ENCODE results near the gene MTSS2. TPM values are rescaled to one million over a fixed set of nuclear protein-coding genes. Genes with fewer than 3 reads are reported as not detected.
A peak's percentile ranks its signal among the peaks of the same experiment; 100 is the strongest.

MTSS2 gene
- total RNA-seq, 1 donor from 2014 or later = 83.9 TPM

DNA sequence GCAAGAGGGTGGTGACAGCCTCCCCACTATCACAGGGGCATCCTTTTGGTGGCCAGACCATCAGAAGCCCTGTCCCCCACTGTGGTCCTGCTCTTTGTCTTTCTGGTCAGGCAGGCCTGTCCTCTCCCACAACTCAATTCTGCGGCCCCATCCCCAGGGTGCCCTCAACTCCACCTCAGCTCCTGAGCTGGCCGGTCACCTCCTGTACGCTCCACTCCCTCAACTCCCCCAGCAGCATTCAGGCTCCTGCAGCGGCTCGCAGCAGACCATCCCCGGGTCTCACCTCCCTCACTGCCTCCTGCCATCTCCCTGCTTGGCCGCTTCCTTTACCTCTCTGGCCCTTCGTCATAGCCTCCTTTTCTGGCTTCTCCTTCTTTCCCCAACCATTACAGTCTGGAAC lies 43.4 kb upstream of the MTSS2 start:
- H3K4me3 ChIP-seq = no peak overlapping the region
- DNase-seq = no peak
- no peak overlapping the region for H3K27ac ChIP-seq (replicated peaks)
- TF ChIP-seq, protein P1, sequence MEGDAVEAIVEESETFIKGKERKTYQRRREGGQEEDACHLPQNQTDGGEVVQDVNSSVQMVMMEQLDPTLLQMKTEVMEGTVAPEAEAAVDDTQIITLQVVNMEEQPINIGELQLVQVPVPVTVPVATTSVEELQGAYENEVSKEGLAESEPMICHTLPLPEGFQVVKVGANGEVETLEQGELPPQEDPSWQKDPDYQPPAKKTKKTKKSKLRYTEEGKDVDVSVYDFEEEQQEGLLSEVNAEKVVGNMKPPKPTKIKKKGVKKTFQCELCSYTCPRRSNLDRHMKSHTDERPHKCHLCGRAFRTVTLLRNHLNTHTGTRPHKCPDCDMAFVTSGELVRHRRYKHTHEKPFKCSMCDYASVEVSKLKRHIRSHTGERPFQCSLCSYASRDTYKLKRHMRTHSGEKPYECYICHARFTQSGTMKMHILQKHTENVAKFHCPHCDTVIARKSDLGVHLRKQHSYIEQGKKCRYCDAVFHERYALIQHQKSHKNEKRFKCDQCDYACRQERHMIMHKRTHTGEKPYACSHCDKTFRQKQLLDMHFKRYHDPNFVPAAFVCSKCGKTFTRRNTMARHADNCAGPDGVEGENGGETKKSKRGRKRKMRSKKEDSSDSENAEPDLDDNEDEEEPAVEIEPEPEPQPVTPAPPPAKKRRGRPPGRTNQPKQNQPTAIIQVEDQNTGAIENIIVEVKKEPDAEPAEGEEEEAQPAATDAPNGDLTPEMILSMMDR (IDR thresholded peaks at IDR 0.05; ENCODE audit: borderline replicate concordance) = no peak
- H3K4me1 ChIP-seq = peaks cover 71% of the 10 kb centered on the region
- no peaks in the 10 kb centered on the region for H3K9me3 ChIP-seq (replicated peaks)
- H3K27me3 ChIP-seq (ENCODE audit: low read depth) = no peaks in the 10 kb centered on the region
- H3K36me3 ChIP-seq = no peaks in the 10 kb centered on the region
- intact Hi-C loops (cut with micrococcal nuclease) = no loop called here

DNA sequence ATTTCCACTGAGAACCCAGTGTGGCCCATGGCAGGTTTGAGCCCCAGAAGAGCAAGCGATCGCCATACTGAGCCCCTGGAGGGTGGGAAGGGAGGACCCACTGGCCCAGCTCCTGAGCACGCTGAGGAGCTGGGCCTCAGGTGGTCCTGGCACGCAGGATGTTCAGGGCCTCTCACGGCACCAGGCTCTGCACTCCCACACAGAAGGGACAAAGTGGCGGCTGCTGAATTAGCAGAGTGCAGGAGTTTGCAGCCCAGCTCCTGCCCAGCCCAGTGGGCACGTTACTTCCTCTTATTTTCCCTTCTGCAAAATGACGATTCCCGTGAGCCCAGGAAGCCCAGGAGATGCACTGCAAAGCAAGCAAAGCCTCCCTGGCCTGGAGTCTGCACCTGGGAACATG lies 42.3 kb upstream of the MTSS2 start:
- no peaks in the 10 kb centered on the region for H3K9me3 ChIP-seq (replicated peaks)
- DNase-seq = no peak
- TF ChIP-seq, protein P1 (IDR thresholded peaks at IDR 0.05; ENCODE audit: borderline replicate concordance) = no peak
- intact Hi-C loops (cut with micrococcal nuclease) = no loop called here
- no peak overlapping the region for H3K4me3 ChIP-seq
- peaks cover 75% of the 10 kb centered on the region for H3K4me1 ChIP-seq
- peak overlapping the region; percentile 95 for H3K27ac ChIP-seq (replicated peaks)
- H3K36me3 ChIP-seq = no peaks in the 10 kb centered on the region
- H3K27me3 ChIP-seq (ENCODE audit: low read depth) = no peaks in the 10 kb centered on the region

DNA sequence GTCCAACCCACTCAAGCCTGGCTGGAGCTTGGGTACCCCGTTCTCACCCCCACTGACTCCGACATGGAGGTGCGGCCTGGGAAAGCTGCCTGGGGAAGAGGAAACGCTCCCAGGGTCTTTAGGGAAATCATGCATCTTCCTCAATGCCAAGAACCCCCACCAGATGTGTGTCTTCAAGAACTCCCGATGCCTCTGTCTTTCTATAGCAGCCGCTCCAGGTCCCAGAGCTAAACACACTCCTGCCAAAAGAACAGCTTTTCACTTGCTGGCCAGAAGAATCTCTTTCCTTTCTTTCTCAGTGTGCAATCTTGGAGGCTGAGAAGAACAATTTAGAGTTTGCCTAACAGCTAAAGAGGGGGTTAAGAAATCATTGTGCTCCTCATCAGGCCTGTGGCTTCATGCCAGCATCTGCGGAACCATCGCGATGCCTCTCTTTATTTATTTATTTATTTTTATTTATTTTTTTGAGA lies 41.1 kb upstream of the MTSS2 start:
- no peaks in the 10 kb centered on the region for H3K27me3 ChIP-seq (ENCODE audit: low read depth)
- H3K27ac ChIP-seq (replicated peaks) = peak overlapping the region; percentile 95
- H3K9me3 ChIP-seq (replicated peaks) = no peaks in the 10 kb centered on the region
- peaks cover 66% of the 10 kb centered on the region for H3K4me1 ChIP-seq
- intact Hi-C loops (cut with micrococcal nuclease) = no loop called here
- TF ChIP-seq, protein P1 (IDR thresholded peaks at IDR 0.05; ENCODE audit: borderline replicate concordance) = no peak
- DNase-seq = peak; percentile 73
- H3K4me3 ChIP-seq = no peak overlapping the region
- H3K36me3 ChIP-seq = no peaks in the 10 kb centered on the region

- peak; percentile 79 for DNase-seq
- peak overlapping the region; percentile 5 for H3K4me3 ChIP-seq
These were observed 40.3 kb upstream of the MTSS2 start for GRCh38 chr16:70725912-70726828.

DNA sequence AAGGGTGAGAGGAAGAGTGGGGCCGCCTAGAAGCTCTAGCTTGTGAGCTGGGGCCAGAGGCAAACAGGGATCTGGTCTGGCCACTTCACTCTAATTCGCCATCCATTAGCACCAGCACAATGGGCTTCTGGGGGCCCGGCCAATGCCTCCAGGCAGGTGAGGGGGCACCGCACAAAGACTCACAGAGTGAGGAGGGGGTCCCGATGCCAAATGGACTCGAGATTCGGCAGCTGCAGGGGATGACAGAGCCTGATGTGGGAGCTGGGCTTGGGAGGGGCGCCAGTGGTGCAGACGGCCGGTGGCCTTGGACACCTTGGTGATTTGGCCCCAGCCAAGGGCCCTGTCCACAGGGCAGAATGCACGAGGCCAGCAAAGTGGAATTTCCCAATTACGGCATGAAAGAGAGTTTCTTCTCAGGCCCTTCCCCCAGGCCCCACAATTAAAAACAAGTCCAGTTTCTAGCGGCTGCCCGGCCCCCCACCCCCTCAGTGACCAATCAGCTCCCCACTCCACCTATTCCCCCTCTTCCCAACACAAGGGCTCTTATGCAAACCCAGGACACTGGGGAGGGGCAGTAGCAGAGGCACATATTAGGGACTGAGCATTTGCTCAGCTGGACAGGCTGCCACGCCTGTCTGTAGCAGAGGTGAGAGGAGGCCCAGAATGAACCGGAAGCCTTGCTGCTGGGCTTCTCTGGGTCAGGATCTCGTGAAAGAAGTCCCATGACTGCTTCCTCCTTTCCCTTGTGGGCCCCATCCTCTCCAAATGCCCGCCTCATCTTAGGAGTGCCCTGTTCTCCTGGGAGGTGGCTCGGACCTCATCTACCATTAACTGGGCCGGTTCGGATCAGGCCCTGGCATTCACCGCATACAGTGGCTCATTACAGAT lies 39.4 kb upstream of the MTSS2 start:
- DNase-seq = peak; percentile 40
- intact Hi-C loops (cut with micrococcal nuclease) = no loop called here

More at GRCh38 chr16:70725912-70726828, 40.3 kb upstream of the MTSS2 start:
- Histone ChIP-seq H3K27ac (replicated peaks) (peak overlapping the region; percentile 95), H3K4me1 (peaks cover 58% of the 10 kb centered on the region), H3K36me3 (peaks cover 3% of the 10 kb centered on the region), H3K27me3 (ENCODE audit: low read depth) (no peaks in the 10 kb centered on the region), H3K9me3 (replicated peaks) (no peaks in the 10 kb centered on the region)
- TF ChIP-seq, protein P1 (IDR thresholded peaks at IDR 0.05; ENCODE audit: borderline replicate concordance) = no peak
- intact Hi-C loops (cut with micrococcal nuclease) = no loop called here

More for the DNA sequence above, 39.4 kb upstream of the MTSS2 start:
- H3K4me1 ChIP-seq = peaks cover 49% of the 10 kb centered on the region
- TF ChIP-seq, protein P1 (IDR thresholded peaks at IDR 0.05; ENCODE audit: borderline replicate concordance) = no peak
- H3K36me3 ChIP-seq = peaks cover 4% of the 10 kb centered on the region
- H3K27ac ChIP-seq (replicated peaks) = peak overlapping the region; percentile 95
- peak overlapping the region; percentile 5 for H3K4me3 ChIP-seq
- H3K27me3 ChIP-seq (ENCODE audit: low read depth) = no peaks in the 10 kb centered on the region
- H3K9me3 ChIP-seq (replicated peaks) = no peaks in the 10 kb centered on the region
